Hematopoietic multipotent progenitor cell (in vitro differentiated cells): Measurements from ENCODE around the gene PEAK3. TPM values are rescaled to one million over a fixed set of nuclear protein-coding genes. Genes with fewer than 3 reads are reported as not detected.

Experiments used
- DNase-seq, 3 donors: peaks; one replicate each; pipeline ENCODE4 v3.0.0-alpha.2; 2011 to 2015; ENCODE audit warnings: low read depth in 2 of 3, low spot score in 2 of 3
- total RNA-seq: library from RNA; depleted of rRNA; stranded (reverse); fragments of >200 nt; gene quantifications from one replicate; pipeline ENCODE4 v1.2.3, GENCODE V29; 2012

Gene PEAK3
- total RNA-seq, 1 donor: under 0.01 TPM

- peak in 2 of 3 donors; percentile 66 to 77 for DNase-seq
Observed at GRCh38 chr19:2273356-2274184, 8.4 kb downstream of the PEAK3 start.

DNA sequence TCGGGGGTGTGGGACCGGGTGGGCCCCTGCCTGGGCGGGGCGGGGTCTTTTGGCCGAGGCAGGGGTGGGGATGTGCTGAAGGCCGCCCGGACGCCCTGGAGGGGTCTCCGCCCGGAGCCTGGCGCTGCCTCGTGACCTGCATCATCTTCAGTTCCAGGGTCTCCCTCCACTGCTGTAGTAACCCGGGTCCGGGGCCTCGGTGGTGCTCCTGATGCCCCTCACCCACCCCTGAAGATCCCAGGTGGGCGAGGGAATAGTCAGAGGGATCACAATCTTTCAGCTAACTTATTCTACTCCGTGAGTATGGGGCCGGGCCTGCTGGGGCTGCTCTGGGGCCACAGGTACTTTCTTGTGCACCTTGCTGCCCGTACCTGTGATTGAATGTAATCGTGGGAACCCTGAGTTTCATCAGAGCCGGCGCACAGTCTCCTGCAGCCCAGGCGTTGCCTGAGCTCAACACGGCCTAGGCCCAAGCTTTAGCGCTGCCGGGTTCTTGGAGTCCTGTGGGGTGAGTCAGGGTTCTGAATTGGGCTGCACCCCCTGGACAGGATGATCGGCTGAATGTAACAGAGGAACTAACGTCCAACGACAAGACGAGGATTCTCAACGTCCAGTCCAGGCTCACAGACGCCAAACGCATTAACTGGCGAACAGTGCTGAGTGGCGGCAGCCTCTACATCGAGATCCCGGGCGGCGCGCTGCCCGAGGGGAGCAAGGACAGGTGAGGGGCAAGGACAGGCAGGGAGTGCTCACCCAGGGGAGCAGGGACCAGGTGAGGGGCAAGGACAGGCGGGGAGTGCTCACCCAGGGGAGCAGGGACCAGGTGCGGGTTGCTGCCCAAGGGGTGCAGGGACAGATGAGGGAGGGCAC is 10.5 kb downstream of the PEAK3 start:
- no peak for DNase-seq

GRCh38 chr19:2270423-2271233 is 11.3 kb downstream of the PEAK3 start:
- peak in 2 of 3 donors; percentile 87 to 93 for DNase-seq

DNA sequence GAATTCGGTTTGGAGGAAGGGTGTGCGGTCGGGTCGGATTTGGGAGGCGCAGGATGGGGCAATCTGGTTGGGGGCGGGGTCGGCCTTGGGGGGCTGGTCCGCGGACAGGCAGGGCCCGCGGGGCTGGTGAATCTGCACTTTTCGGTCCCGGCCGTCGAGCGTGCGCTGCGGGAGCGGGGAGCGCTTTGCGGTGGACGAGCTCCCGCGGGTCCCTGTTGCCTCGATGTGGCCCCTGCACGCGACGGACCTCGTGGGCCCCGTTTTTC is 11.9 kb downstream of the PEAK3 start:
- DNase-seq: no peak

DNA sequence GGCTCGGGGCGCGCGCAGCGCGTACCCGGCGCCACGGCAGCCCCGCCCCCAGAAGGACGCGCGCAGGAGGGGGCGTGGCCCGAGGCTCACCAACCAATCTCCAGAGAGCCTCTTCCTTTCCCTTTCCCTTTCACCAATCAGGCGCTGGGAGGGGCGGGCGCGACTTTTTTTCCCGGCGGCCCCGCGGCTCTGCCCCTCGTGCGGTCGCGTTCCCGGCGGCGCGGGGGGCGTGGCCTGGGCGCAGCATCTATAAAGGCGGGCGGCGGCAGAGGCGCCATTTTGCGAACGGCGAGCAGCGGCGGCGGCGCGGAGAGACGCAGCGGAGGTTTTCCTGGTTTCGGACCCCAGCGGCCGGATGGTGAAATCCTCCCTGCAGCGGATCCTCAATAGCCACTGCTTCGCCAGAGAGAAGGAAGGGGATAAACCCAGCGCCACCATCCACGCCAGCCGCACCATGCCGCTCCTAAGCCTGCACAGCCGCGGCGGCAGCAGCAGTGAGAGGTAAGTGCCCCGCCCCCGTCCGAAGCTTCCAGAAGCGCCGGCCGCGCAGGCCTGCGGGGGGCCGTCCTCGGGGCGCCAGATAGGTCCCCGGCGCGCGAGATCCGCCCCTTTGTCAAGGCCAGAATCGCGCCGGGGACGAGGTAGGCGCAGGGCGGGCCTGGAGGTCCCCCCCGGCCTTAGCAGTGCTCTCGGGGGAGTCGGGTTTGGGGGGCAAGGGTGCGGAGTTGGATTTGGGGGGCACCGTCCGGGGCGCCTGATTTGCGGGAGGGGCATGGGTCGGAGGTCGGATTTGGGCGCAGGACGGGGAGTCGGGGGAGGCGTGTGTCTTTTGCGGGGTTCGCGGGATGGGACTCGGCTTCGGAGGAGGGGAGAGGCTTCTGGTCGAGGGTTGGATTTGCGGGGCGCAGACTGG is 12.5 kb downstream of the PEAK3 start:
- DNase-seq: peak; percentile 94 to 97 (median 97)

GRCh38 chr19:2268861-2269243 is 13.1 kb downstream of the PEAK3 start:
- peak in 1 of 3 donors; percentile 21 for DNase-seq

DNA sequence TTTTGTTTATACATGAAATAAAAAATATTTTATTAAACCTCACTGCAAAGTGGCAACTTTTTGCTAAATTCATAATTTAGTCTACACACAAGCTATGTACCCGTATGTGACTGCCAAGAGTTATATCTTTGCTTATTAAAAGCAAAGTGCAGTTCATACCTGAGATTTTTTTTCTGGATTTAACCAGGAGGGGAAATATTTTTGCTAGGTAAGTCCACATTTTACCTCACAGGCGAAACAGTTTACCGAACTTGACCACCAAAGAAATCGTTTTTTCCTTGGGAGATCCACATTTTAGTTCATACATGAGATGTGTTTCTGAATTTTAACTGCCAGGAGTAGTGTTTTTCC is 13.5 kb downstream of the PEAK3 start:
- DNase-seq: no peak

DNA sequence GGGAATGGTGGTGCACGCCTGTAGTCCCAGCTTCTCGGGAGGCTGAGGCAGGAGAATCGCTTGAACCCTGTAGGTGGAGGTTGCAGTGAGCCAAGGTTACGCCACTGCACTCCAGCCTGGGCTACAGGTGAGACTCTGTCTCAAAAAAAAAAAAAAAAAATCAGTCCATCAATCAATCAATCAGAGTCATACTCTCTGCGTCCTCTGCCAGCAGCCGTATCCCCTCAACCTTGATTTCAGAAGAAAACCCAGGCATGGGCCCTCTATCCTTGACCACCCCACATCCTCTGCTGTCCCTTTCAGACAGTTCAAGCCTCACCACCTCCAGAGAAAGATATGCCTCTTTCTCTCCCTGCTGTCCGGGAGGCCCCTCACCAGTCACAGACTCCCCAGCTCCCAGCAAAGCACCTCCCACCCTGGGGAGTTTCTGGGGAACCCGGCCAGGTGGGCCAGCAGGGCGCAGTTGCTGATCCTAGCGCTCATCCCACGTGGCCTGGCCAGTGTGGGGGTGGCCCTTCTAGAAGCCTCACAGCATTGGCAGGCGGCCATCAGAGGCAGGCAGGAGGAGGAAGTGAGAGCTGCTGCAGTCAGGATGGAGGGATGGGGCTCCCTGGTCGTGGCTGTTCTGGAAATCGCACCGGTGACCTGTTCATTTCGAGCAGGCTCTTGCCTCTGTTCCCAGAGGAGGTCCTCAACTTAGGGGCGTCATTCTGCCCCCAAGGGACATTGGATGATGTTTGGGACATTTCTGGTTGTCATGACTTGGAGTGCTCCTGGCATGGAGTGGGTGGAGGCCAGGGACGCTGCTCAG is 15.6 kb downstream of the PEAK3 start:
- peak in 2 of 3 donors; percentile 77 to 84 for DNase-seq

DNA sequence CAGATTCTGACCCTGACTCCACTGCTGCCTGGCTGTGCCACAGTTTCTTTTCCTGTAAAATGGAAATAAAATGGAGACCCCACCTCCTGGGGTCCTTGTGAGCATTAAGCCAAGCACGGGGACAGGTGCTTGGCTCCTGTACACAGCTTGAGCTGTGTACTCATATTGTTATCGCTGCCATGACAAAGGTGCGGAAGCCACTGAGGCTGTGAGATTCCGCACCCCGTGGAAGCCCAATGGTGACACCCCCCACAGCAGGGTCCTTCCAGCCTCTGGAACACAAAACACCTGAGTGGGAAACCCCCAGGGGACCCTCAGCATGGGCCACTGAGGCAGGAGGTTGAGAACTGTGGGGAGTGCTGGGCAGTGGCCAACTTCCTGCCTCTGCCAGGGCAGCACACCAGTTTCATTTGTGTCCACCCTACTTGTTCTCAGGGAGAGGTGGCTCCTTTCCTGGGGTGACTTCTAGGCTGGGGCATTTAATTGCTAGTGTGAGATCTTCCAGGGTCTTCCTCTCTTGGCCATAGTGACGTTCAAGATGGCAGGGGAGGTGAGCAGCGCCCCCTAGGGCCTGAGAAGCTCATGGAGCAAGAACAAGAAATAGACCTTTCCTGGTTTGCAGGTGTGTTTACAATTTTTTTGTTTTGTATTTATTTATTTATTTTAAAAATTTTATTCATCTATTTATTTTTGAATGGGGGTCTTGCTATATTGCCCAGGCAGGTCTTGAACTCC is 20.4 kb downstream of the PEAK3 start:
- DNase-seq: peak in 1 of 3 donors; percentile 53

DNA sequence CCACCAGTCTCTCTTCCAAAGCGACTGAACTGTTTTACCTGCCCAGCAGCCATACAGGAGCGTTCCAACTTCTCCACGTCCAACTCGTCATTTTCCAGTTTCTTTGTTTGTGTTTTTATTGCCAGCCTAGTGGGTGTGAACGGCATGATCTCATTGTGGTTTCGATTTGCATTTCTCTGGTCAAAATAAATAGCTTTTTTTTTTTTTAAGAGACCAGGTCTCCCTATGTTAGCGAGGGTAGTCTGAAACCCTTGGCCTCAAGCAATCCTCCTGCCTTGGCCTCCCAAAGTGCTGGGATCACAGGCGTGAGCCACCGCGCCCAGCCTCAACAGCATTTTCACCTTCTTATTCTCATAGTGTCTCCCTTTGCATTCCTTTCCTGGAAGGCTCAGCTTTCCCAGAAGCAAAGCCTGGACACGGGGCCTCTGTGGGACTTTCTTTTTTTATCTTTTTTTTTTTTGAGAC is 21.6 kb downstream of the PEAK3 start:
- DNase-seq: no peak

- DNase-seq: no peak
Observed at GRCh38 chr19:2259336-2259735, 22.6 kb downstream of the PEAK3 start.

DNA sequence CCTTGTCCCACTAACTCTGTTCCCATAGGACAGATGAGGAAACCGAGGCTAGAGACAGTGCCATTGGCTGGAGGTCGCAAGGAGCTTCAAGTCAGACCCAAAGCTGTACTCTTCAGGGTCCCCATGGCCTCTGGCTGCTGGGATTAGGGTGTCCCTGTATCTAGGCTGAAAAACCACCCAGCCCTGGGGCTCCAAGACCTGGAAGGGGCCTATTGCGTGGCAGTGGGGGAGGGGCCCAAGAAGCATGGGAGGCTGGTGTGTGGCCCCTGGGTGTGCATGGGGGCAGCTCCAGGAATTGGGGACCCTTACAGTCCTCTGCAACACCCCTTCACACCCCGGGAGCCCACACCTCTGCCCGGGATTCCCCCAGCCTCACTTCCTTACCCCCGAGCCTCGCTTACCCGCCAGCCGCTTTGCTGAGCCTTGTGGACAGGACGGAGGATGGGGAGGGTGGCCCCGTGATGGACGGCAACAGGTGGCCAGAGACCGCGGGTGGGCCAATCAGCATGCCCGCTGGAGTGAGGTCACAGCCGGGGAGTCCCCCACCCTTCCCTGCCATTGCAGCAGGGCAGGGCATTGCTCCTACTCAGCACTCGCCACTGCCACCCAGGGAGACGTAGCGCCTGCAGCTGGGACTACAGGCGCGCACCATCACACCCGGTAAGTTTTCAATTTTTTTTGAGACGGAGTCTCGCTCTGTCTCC is 25.8 kb downstream of the PEAK3 start, which contains the start of gene JSRP1:
TSS of gene JSRP1 (minus strand) at position 436 of the 704 bp plus-strand sequence. CDS start 1,103 bp downstream, outside the sequence.
- peak in 2 of 3 donors; percentile 50 to 69 for DNase-seq

GRCh38 chr19:2255112-2255845 is 26.7 kb downstream of the PEAK3 start:
- DNase-seq: no peak

DNA sequence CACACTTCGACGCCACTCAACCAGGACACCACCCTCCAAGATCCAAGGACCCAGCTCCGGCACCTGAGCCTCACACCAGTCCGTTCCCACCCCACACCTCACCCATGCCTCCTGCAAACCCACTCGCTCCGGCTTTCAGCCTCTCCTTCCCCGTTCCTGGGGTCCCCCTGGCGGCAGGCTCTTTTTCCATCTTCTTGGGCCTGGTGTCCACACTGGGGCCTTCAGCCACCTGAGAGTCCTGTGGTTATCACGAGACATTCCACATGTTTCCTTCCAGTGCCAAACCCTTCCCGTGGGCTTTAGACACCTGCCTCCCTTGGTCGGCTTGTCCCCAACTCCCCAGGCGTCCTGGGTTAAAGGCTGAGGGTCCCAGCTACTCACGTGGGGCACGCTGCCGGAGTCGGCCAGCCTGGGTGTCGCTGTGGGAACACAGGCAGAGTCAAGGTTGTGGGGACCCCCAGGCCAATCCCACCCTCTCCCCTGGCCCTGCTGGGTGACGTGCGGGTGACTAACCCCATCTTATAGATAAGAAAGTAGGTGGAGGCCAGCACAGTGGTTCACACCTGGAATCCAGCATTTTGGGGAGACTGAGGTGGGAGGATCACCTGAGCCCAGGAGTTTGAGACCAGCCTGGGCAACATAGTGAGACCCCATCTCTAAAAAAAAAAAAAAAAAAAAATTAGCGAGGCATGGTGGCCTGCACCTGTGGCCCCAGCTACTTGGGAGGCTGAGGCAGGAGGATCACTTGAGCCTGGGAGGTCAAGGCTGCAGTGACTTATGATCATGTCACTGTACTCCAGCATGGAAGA is 27.7 kb downstream of the PEAK3 start:
- DNase-seq: no peak

DNA sequence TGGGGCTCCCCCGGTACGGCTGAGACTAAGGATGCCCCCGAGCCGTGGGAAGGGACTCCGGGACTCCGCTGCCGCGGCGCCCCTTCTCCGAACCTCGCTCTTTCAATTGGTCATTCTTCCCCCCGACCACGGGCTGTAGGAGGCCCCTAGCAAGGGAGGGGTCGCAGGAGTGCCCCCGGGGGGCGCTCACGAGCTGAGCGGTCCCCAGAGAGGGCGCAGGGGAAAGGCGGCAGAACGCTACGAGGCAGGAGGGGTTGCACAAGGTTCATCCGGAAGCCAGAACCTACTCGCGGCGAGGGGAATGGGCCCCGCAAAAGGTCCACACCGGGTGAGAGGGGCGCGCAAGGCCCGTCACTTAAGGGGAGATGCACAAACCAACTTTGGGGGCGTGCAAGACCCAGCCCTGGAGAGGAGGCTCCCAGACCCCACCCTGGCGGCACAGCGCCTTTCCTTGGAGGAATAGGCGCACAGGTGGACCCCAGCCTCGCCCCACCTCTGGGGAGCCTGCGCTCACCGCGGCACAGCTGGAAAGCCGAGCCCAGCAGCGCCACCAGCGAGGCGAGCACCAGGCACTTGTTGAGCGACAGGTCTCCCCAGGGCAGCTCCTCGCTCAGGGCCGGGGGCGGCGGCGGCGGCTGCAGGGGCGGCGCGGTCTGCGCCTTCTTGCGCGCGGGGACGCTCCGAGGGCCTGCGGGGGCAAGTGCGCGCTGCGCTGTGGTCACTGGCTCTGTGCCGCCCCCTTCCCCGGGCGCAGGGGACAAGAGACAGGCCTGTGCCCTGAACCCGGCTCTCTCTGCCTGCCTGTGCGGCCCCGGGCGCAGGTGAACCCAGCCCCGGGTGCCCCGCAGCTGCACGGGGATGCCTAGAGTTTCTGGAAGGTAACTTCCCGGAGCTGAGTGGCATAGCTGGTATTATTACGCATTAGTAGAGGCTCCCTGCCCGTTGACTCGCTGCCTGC is 28.6 kb downstream of the PEAK3 start:
- DNase-seq: peak in 2 of 3 donors; percentile 61 to 66
